Endothelial cell of umbilical vein (primary cell): ENCODE results near the gene RTCB.

Experiments
- EZH2 ChIP-seq: IDR thresholded peaks from 2 replicates; pipeline ENCODE4 v1.6.1; 2012; ENCODE audit warnings: borderline replicate concordance, low read depth, mild to moderate bottlenecking, moderate library complexity, low read length, inconsistent platforms; ENCODE audit not compliant: severe bottlenecking
- POLR2A ChIP-seq: IDR thresholded peaks from 2 replicates; pipeline ENCODE4 v1.6.1; 2012; ENCODE audit warnings: low read depth, mild to moderate bottlenecking, control low read depth, low read length
- POLR2AphosphoS5 ChIP-seq: IDR thresholded peaks from 2 replicates; pipeline ENCODE4 v1.6.1; 2012; ENCODE audit warnings: low read depth, mild to moderate bottlenecking, control low read depth, low read length, moderate library complexity; ENCODE audit not compliant: insufficient read depth
- TF ChIP-seq, protein P1 (sequence below), 2 donors: IDR thresholded peaks; 1 replicate in 1 of 2; 2 replicates in 1 of 2; pipeline ENCODE4 v1.5.1; 2011; ENCODE audit warnings: low read length in 2 of 2, mild to moderate bottlenecking in 2 of 2, moderate library complexity in 2 of 2, control low read depth in 1 of 2, inconsistent platforms in 1 of 2, low read depth in 1 of 2; ENCODE audit not compliant: insufficient read depth in 1 of 2; ENCODE audit errors: extremely low read depth in 1 of 2

GRCh38 chr22:32341122-32341740 lies 70.8 kb downstream of the RTCB start:
- TF ChIP-seq, protein P1, sequence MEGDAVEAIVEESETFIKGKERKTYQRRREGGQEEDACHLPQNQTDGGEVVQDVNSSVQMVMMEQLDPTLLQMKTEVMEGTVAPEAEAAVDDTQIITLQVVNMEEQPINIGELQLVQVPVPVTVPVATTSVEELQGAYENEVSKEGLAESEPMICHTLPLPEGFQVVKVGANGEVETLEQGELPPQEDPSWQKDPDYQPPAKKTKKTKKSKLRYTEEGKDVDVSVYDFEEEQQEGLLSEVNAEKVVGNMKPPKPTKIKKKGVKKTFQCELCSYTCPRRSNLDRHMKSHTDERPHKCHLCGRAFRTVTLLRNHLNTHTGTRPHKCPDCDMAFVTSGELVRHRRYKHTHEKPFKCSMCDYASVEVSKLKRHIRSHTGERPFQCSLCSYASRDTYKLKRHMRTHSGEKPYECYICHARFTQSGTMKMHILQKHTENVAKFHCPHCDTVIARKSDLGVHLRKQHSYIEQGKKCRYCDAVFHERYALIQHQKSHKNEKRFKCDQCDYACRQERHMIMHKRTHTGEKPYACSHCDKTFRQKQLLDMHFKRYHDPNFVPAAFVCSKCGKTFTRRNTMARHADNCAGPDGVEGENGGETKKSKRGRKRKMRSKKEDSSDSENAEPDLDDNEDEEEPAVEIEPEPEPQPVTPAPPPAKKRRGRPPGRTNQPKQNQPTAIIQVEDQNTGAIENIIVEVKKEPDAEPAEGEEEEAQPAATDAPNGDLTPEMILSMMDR (IDR thresholded peaks at IDR 0.05; ENCODE audit: extremely low read depth in 1 of 2, insufficient read depth in 1 of 2, low read depth in 1 of 2, low read length in 2 of 2), result no peak
- TF ChIP-seq POLR2A (no peak), EZH2 (no peak), POLR2AphosphoS5 (no peak)
